Activated gamma-delta T cell (primary cell): ENCODE results near the gene THRSP.
"Not testable (repeated sequence)": the region's sequence is repeated elsewhere in the genome, so short reads cannot be mapped to it uniquely, and the experiment has no call there.

Experiments used
- DNase-seq: peaks from one replicate; lab custom pipeline; 2025; lab: John Stamatoyannopoulos, UW
- total RNA-seq, 2 donors: gene quantifications; one replicate each; lab custom pipeline; 2026; lab: John Stamatoyannopoulos, UW

THRSP gene
- total RNA-seq: 0 reads per million in 2 donors

- DNase-seq: no peak
Measured at GRCh38 chr11:78063440-78064181, at the start of gene THRSP. THRSP (plus strand) TSS chr11:78063861; CDS start chr11:78063882, 21 bp downstream.

GRCh38 chr11:78014937-78015520 is 48.6 kb upstream of the THRSP start:
- not testable (repeated sequence) for DNase-seq

- no peak for DNase-seq
Measured at GRCh38 chr11:78015878-78016277, 47.8 kb upstream of the THRSP start.

GRCh38 chr11:78019808-78020207 is 43.9 kb upstream of the THRSP start:
- DNase-seq: no peak

- DNase-seq: no peak
Measured at GRCh38 chr11:78020246-78020645, 43.4 kb upstream of the THRSP start.

- no peak for DNase-seq
Measured at GRCh38 chr11:78021611-78022010, 42.0 kb upstream of the THRSP start.

- no peak for DNase-seq
Measured at GRCh38 chr11:78022397-78023396, 41.0 kb upstream of the THRSP start, which contains the start of gene KCTD14. KCTD14 (minus strand) TSS chr11:78023276; CDS start chr11:78023249, 27 bp downstream.

GRCh38 chr11:78023426-78023825 is 40.2 kb upstream of the THRSP start:
- no peak for DNase-seq

- DNase-seq: no peak
Measured at GRCh38 chr11:78025378-78025777, 38.3 kb upstream of the THRSP start.

GRCh38 chr11:78027759-78028158 is 35.9 kb upstream of the THRSP start:
- DNase-seq: no peak

- DNase-seq: not testable (repeated sequence)
Measured at GRCh38 chr11:78028423-78028822, 35.2 kb upstream of the THRSP start.

GRCh38 chr11:78030429-78031325 is 33.0 kb upstream of the THRSP start:
- DNase-seq: no peak

- DNase-seq: no peak
Measured at GRCh38 chr11:78031629-78032028, 32.0 kb upstream of the THRSP start.

GRCh38 chr11:78032090-78032489 is 31.6 kb upstream of the THRSP start:
- DNase-seq: no peak

GRCh38 chr11:78033040-78033439 is 30.6 kb upstream of the THRSP start:
- no peak for DNase-seq

GRCh38 chr11:78034623-78035022 is 29.0 kb upstream of the THRSP start:
- DNase-seq: no peak

GRCh38 chr11:78036313-78036712 is 27.3 kb upstream of the THRSP start:
- DNase-seq: no peak

GRCh38 chr11:78037056-78037455 is 26.6 kb upstream of the THRSP start:
- DNase-seq: no peak

GRCh38 chr11:78037825-78038620 is 25.6 kb upstream of the THRSP start:
- no peak for DNase-seq

- DNase-seq: no peak
Measured at GRCh38 chr11:78038697-78039313, 24.9 kb upstream of the THRSP start.
